GM23338 (cell line): ENCODE results near the gene CACNA2D3. TPM values are rescaled to one million over a fixed set of nuclear protein-coding genes. Genes with fewer than 3 reads are reported as not detected.

ENCODE experiments used
- ATAC-seq: fragments of 200-7000 bp; cut with Tn5 transposase; 3 replicates; pipeline ENCODE4 v1.9.1; 2020
- DNase-seq: peaks from one replicate; pipeline ENCODE4 v3.0.0-alpha.2; 2015; ENCODE audit warnings: low spot score
- H2AFZ ChIP-seq: fragments of 200-600 bp; sonication (generic); 2 replicates; pipeline ENCODE4 v1.8.0; 2016; ENCODE audit warnings: antibody characterized with exemption, mild to moderate bottlenecking, moderate library complexity
- H3F3A ChIP-seq: fragments of 200-600 bp; sonication (generic); replicated peaks from 2 replicates; pipeline ENCODE4 v1.8.0; 2017; ENCODE audit warnings: antibody characterized with exemption, mixed run types, low read depth
- H3K27ac ChIP-seq: fragments of 200-600 bp; sonication (generic); 2 replicates; pipeline ENCODE4 v1.6.1; 2016; ENCODE audit warnings: low read depth
- H3K27me3 ChIP-seq: fragments of 200-600 bp; sonication (generic); 2 replicates; pipeline ENCODE4 v1.8.0; 2016; ENCODE audit warnings: mild to moderate bottlenecking, mixed run types, moderate library complexity; ENCODE audit not compliant: insufficient read depth
- H3K36me3 ChIP-seq: fragments of 200-600 bp; sonication (generic); 2 replicates; pipeline ENCODE4 v1.8.0; 2016; ENCODE audit warnings: mild to moderate bottlenecking; ENCODE audit not compliant: insufficient read depth
- H3K4me1 ChIP-seq: fragments of 200-600 bp; sonication (generic); 2 replicates; pipeline ENCODE4 v1.8.0; 2016; ENCODE audit warnings: mild to moderate bottlenecking, moderate library complexity; ENCODE audit not compliant: insufficient read depth
- H3K4me2 ChIP-seq: fragments of 200-600 bp; sonication (generic); 2 replicates; pipeline ENCODE4 v1.7.1; 2017; ENCODE audit warnings: mixed run types
- H3K4me3 ChIP-seq: fragments of 200-600 bp; sonication (generic); 2 replicates; pipeline ENCODE4 v1.6.1; 2016; ENCODE audit warnings: mixed run types
- H3K79me2 ChIP-seq: fragments of 200-600 bp; sonication (generic); replicated peaks from 2 replicates; pipeline ENCODE4 v1.8.0; 2017; ENCODE audit warnings: mild to moderate bottlenecking; ENCODE audit not compliant: insufficient read depth
- H3K9me2 ChIP-seq: fragments of 200-600 bp; sonication (generic); 2 replicates; pipeline ENCODE4 v1.8.0; 2017; ENCODE audit not compliant: insufficient read depth
- H4K20me1 ChIP-seq: fragments of 200-600 bp; sonication (generic); replicated peaks from 2 replicates; pipeline ENCODE4 v1.8.0; 2017; ENCODE audit warnings: mild to moderate bottlenecking; ENCODE audit not compliant: insufficient read depth
- H3K27ac Mint-ChIP-seq: 2 replicates; pipeline ENCODE4 v1.8.0; 2020; ENCODE audit warnings: inconsistent platforms, mild to moderate bottlenecking, moderate library complexity, mixed read lengths
- H3K27me3 Mint-ChIP-seq: 3 replicates; pipeline ENCODE4 v1.8.0; 2022; ENCODE audit warnings: low read depth, mild to moderate bottlenecking, moderate library complexity, mixed read lengths, inconsistent platforms; ENCODE audit not compliant: insufficient read depth, poor library complexity
- H3K36me3 Mint-ChIP-seq: 3 replicates; pipeline ENCODE4 v1.8.0; 2021; ENCODE audit warnings: low read depth, mild to moderate bottlenecking, inconsistent platforms, moderate library complexity, mixed read lengths
- H3K4me1 Mint-ChIP-seq: 3 replicates; pipeline ENCODE4 v1.8.0; 2020; ENCODE audit warnings: mild to moderate bottlenecking, inconsistent platforms, mixed read lengths
- H3K4me3 Mint-ChIP-seq: 3 replicates; pipeline ENCODE4 v1.8.0; 2021; ENCODE audit warnings: moderate library complexity, mild to moderate bottlenecking, inconsistent platforms, mixed read lengths
- H3K9me3 Mint-ChIP-seq: 3 replicates; pipeline ENCODE4 v1.8.0; 2020; ENCODE audit warnings: moderate library complexity, mild to moderate bottlenecking, inconsistent platforms, mixed read lengths
- CREB1 ChIP-seq: fragments of 250-450 bp; sonication (Bioruptor Pico); IDR thresholded peaks from 2 replicates; pipeline ENCODE4 v1.5.0; 2020; ENCODE audit warnings: low read depth, mild to moderate bottlenecking, moderate library complexity
- EZH2 ChIP-seq: fragments of 200-600 bp; sonication (generic); IDR thresholded peaks from one replicate; pipeline ENCODE4 v1.8.0; 2017; ENCODE audit warnings: antibody characterized with exemption, mild to moderate bottlenecking, low read depth; ENCODE audit not compliant: unreplicated experiment
- EZH2phosphoT487 ChIP-seq: fragments of 200-600 bp; sonication (generic); IDR thresholded peaks from one replicate; pipeline ENCODE4 v1.8.1; 2018; ENCODE audit warnings: antibody characterized with exemption; ENCODE audit not compliant: unreplicated experiment
- JUNB ChIP-seq: IDR thresholded peaks from one replicate; pipeline ENCODE4 v1.6.1; 2016; ENCODE audit warnings: antibody characterized with exemption; ENCODE audit not compliant: unreplicated experiment
- NANOG ChIP-seq: IDR thresholded peaks from 2 replicates; pipeline ENCODE4 v1.6.1; 2016; ENCODE audit warnings: antibody characterized with exemption, borderline replicate concordance
- POLR2AphosphoS5 ChIP-seq: IDR thresholded peaks from 2 replicates; pipeline ENCODE4 v1.6.1; 2016; ENCODE audit warnings: antibody characterized with exemption, low read depth
- STAT1 ChIP-seq: IDR thresholded peaks from one replicate; pipeline ENCODE4 v1.6.1; 2016; ENCODE audit warnings: antibody characterized with exemption; ENCODE audit not compliant: unreplicated experiment
- ZNF114 ChIP-seq: fragments of 250-450 bp; sonication (Bioruptor Pico); IDR thresholded peaks from 2 replicates; pipeline ENCODE4 v1.5.0; 2020; ENCODE audit warnings: mild to moderate bottlenecking, moderate library complexity
- ZNF331 ChIP-seq: fragments of 250-450 bp; sonication (Bioruptor Pico); IDR thresholded peaks from 2 replicates; pipeline ENCODE4 v1.5.0; 2020; ENCODE audit warnings: low read depth, mild to moderate bottlenecking, moderate library complexity
- polyA plus RNA-seq: library from polyadenylated mRNA; unstranded; fragments of >200 nt; fragmentation: Nextera tagmentation; extraction: Ambion mirVana; gene quantifications from 2 replicates; pipeline ENCODE4 v1.2.1, GENCODE V29; 2016
- total RNA-seq: library from RNA; depleted of rRNA; stranded (reverse); fragments of >200 nt; shearing (Covaris generic); gene quantifications from 2 replicates; pipeline ENCODE4 v1.2.3, GENCODE V29; 2014
- TF ChIP-seq, protein P1 (sequence below): IDR thresholded peaks from 2 replicates; pipeline ENCODE4 v1.6.1; 2016; ENCODE audit warnings: antibody characterized with exemption
- TF ChIP-seq, protein P2 (sequence below), 2 experiments: fragments of 200-600 bp in 1 of 2; sonication (generic) in 1 of 2; conservative IDR thresholded peaks; 2 replicates each; pipeline versions ENCODE4 v1.5.1 to v1.6.1; 2016 to 2017; ENCODE audit warnings: antibody characterized with exemption in 2 of 2, low read depth in 2 of 2, mild to moderate bottlenecking in 2 of 2, moderate library complexity in 1 of 2
- TF ChIP-seq, protein P3 (sequence below): IDR thresholded peaks from one replicate; pipeline ENCODE4 v1.6.1; 2018; ENCODE audit warnings: antibody characterized with exemption; ENCODE audit not compliant: unreplicated experiment

CACNA2D3 gene
- total and polyA plus RNA-seq, 2 experiments from 2014 or later: 2.2 to 2.3 TPM

DNA sequence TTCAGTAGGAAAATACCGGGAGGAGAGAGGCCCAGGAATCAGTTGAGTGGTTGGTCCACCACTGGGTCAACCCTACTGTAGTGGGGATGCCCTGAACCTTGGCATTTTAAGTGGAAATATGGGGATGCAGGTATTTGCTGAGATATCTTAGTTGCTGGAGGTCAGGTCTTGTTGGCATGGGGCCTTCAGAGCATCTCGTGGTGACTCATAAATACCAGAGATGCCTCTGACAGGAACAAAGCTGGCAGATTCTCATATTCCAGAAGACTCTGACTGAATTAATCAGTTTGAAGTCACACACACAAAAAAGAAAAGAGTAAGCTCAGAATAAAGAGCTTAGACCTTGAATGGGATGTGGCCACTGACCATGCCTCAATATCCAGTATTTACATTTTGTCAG lies 91.6 kb downstream of the CACNA2D3 start (continued):
- TF ChIP-seq, protein P1, sequence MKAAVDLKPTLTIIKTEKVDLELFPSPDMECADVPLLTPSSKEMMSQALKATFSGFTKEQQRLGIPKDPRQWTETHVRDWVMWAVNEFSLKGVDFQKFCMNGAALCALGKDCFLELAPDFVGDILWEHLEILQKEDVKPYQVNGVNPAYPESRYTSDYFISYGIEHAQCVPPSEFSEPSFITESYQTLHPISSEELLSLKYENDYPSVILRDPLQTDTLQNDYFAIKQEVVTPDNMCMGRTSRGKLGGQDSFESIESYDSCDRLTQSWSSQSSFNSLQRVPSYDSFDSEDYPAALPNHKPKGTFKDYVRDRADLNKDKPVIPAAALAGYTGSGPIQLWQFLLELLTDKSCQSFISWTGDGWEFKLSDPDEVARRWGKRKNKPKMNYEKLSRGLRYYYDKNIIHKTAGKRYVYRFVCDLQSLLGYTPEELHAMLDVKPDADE: no peak
- TF ChIP-seq CREB1 (CRISPR knock-in tag): no peak
- TF ChIP-seq JUNB: no peak
- TF ChIP-seq, protein P2, sequence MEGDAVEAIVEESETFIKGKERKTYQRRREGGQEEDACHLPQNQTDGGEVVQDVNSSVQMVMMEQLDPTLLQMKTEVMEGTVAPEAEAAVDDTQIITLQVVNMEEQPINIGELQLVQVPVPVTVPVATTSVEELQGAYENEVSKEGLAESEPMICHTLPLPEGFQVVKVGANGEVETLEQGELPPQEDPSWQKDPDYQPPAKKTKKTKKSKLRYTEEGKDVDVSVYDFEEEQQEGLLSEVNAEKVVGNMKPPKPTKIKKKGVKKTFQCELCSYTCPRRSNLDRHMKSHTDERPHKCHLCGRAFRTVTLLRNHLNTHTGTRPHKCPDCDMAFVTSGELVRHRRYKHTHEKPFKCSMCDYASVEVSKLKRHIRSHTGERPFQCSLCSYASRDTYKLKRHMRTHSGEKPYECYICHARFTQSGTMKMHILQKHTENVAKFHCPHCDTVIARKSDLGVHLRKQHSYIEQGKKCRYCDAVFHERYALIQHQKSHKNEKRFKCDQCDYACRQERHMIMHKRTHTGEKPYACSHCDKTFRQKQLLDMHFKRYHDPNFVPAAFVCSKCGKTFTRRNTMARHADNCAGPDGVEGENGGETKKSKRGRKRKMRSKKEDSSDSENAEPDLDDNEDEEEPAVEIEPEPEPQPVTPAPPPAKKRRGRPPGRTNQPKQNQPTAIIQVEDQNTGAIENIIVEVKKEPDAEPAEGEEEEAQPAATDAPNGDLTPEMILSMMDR (conservative IDR thresholded peaks at IDR 0.05; ENCODE audit: low read depth in 2 of 2): no peak
- no peak for TF ChIP-seq STAT1
- TF ChIP-seq EZH2: no peak
- TF ChIP-seq ZNF331 (CRISPR knock-in tag): no peak
- TF ChIP-seq EZH2phosphoT487: no peak
- TF ChIP-seq ZNF114 (CRISPR knock-in tag): no peak
- TF ChIP-seq NANOG: no peak
- TF ChIP-seq, protein P3, sequence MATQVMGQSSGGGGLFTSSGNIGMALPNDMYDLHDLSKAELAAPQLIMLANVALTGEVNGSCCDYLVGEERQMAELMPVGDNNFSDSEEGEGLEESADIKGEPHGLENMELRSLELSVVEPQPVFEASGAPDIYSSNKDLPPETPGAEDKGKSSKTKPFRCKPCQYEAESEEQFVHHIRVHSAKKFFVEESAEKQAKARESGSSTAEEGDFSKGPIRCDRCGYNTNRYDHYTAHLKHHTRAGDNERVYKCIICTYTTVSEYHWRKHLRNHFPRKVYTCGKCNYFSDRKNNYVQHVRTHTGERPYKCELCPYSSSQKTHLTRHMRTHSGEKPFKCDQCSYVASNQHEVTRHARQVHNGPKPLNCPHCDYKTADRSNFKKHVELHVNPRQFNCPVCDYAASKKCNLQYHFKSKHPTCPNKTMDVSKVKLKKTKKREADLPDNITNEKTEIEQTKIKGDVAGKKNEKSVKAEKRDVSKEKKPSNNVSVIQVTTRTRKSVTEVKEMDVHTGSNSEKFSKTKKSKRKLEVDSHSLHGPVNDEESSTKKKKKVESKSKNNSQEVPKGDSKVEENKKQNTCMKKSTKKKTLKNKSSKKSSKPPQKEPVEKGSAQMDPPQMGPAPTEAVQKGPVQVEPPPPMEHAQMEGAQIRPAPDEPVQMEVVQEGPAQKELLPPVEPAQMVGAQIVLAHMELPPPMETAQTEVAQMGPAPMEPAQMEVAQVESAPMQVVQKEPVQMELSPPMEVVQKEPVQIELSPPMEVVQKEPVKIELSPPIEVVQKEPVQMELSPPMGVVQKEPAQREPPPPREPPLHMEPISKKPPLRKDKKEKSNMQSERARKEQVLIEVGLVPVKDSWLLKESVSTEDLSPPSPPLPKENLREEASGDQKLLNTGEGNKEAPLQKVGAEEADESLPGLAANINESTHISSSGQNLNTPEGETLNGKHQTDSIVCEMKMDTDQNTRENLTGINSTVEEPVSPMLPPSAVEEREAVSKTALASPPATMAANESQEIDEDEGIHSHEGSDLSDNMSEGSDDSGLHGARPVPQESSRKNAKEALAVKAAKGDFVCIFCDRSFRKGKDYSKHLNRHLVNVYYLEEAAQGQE: no peak

DNA sequence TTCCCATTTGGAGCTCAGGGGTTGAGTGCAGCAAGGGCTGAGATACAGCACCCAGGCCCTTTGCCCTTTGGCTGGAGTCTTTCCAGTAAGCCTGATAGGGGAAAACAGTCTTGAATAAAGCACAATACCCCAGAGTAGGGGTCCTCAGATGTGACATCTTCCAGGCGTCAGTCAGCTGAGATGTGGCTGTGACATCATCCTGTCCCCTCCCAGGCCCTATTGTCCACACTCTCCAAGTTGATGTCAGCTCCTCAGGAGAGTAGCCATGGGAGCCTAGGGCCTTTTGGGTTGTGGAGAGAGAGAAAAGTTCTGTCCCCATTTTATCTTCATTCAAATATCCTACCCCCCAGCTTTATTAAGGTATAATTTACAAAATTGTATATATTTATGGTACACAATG lies 92.5 kb downstream of the CACNA2D3 start:
- DNase-seq: no peak
- Histone ChIP-seq H3K27ac (no peak overlapping the region), H3F3A (no peaks in the 10 kb centered on the region), H3K4me3 (no peak overlapping the region), H4K20me1 (no peaks in the 10 kb centered on the region), H3K27me3 (no peaks in the 10 kb centered on the region), H3K4me1 (no peaks in the 10 kb centered on the region), H3K36me3 (0 out of 2 replicates have a peak, but pooled peaks cover 3% of the 10 kb centered on the region), H3K79me2 (no peaks in the 10 kb centered on the region), H2AFZ (no peak overlapping the region), H3K9me2 (0 out of 2 replicates have a peak, but pooled peaks cover 6% of the 10 kb centered on the region), H3K4me2 (no peak overlapping the region)
- H3K27me3 Mint-ChIP-seq: no peaks in the 10 kb centered on the region
- peaks cover 8% of the 10 kb centered on the region for H3K9me3 Mint-ChIP-seq
- ATAC-seq: no peak
- H3K36me3 Mint-ChIP-seq: no peaks in the 10 kb centered on the region
- no peaks in the 10 kb centered on the region; the same call in 2 of the 3 replicates for H3K4me1 Mint-ChIP-seq
- no peak overlapping the region for H3K4me3 Mint-ChIP-seq
- H3K27ac Mint-ChIP-seq: no peak overlapping the region
- TF ChIP-seq, protein P3: no peak
- no peak for TF ChIP-seq EZH2
- no peak for TF ChIP-seq POLR2AphosphoS5
- TF ChIP-seq ZNF331 (CRISPR knock-in tag): no peak
- TF ChIP-seq CREB1 (CRISPR knock-in tag): no peak
- TF ChIP-seq JUNB: no peak
- TF ChIP-seq, protein P1: no peak
- TF ChIP-seq, protein P2 (conservative IDR thresholded peaks at IDR 0.05; ENCODE audit: low read depth in 2 of 2): no peak
- no peak for TF ChIP-seq STAT1
- no peak for TF ChIP-seq ZNF114 (CRISPR knock-in tag)
- TF ChIP-seq EZH2phosphoT487: no peak
